HG03095 (cell line): ENCODE data around the gene OR4D2.
"Not testable (repeated sequence)": the region's sequence is repeated elsewhere in the genome, so short reads cannot be mapped to it uniquely, and the experiment has no call there.

Experiments
- ATAC-seq: cut with Tn5 transposase; IDR thresholded peaks from one replicate; pipeline ENCODE4 v1.9.1; 2021; ENCODE audit warnings: moderate library complexity; ENCODE audit not compliant: unreplicated experiment

Gene OR4D2

GRCh38 chr17:58166682-58167081 is at the start of gene OR4D2:
Gene OR4D2, plus strand, starts transcription at chr17:58166982. Its CDS starts 2,674 bp downstream, at chr17:58169656.
- no peak for ATAC-seq

DNA sequence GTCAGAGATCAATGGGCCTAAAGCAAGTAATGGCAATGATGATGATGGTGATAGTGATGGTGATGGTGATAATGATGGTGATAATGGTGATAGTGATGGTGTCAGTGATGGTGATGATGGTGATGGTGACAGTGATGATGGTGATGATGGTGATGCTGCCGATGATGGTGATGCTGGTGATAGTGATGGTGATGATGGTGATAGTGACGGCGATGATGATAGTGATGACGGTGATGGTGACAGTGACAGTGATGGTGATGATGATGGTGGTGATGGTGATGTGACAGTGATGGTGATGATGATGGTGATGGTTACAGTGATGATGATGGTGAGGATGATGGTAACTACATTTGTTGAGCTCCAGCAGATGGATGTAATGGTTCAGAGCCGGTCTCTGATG is 49.4 kb upstream of the OR4D2 start:
- ATAC-seq = no peak

- ATAC-seq = no peak
Observed at GRCh38 chr17:58119491-58119890, 47.3 kb upstream of the OR4D2 start.

- ATAC-seq = no peak
Observed at GRCh38 chr17:58120195-58120822, 46.5 kb upstream of the OR4D2 start.

DNA sequence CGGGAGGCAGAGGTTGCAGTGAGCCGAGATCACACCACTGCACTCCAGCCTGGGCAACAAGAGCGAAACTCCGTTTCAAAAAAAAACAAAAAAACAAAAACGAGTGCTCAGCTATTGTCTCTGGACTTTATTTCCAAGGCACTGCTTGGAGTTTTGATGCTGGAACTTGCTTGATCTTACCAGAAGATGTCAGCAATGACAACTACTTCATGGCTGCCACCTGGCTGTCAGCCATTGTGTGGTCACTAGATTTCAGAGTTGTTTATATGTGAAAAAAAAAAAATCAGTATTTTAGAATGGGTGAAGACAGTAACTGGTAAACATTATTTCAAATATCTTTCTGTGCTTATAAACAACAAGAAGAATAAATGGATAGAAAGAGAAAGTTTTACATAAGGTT is 44.9 kb upstream of the OR4D2 start:
- no peak for ATAC-seq

DNA sequence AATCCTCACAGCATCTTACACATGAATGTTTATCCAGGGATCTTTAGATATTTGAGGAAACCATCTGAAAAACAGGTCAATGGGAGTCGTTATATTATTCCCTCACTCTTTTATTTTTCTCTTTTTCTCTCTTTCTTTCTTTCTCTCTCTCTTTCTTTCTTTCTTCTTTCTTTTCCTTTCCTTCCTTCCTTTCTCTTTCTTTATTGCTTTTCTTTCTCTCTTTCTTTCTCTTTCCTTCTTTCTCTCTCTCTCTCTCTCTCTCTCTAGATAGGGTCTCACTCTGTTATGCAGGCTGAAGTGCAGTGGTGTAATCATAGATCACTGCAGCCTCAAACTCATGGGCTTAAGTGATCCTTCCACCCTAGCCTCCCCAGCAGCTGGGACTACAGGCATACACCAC is 38.9 kb upstream of the OR4D2 start:
- ATAC-seq = no peak

DNA sequence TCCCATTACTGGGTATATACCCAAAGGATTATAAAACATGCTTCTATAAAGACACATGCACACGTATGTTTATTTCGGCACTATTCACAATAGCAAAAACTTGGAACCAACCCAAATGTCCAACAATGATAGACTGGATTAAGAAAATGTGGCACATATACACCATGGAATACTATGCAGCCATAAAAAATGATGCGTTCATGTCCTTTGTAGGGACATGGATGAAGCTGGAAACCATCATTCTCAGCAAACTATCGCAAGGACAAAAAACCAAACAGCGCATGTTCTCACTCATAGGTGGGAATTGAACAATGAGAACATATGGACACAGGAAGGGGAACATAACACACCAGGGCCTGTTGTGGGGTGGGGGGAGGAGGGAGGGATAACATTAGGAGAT is 34.1 kb upstream of the OR4D2 start:
- not testable (repeated sequence) for ATAC-seq

DNA sequence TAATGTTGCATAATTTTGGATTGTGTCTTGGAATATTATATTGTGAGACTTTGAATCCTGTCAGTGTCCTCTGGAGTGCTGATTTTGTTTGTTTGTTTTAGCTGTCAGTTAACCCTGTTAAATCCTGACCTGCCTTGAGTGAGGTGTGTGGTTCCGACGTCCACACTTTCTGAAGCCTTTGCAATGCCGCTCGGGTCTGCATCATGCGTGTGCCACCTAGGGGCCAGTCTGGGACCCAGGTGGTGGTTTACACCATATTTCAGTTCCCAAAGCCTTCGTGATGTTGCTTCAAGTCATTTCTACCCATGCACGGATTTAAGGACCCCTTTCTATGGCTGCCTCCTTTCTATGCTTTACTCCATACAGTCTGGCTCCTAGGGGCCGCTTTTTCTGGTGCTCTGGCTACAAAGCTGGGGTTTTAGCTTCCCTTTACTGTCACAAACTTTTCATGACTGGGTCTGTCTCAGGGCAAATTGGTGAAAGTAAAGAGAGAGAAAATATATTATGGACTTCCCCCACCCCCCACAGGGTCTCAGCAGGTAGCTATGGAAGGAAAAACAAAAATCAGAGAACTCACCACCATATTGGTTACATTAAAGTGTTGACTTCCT is 30.0 kb upstream of the OR4D2 start:
- ATAC-seq = no peak

GRCh38 chr17:58141505-58141904 is 25.3 kb upstream of the OR4D2 start:
- no peak for ATAC-seq

DNA sequence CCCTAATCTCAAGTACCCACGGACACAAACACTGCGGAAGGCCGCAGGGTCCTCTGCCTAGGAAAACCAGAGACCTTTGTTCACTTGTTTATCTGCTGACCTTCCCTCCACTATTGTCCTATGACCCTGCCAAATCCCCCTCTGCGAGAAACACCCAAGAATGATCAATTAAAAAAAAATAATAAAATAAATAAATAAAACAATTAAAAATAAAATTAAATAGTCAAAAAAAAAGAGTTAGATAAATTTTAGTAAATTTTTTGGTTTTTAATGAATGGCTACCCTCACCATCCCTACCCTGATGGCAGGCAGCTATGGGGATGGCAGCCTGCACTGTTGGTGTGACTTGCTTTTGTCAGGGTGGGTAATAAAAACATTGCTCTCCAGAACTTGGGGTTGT is 23.4 kb upstream of the OR4D2 start:
- ATAC-seq = not testable (repeated sequence)

GRCh38 chr17:58144801-58145200 is 22.0 kb upstream of the OR4D2 start:
- ATAC-seq = no peak

GRCh38 chr17:58147930-58148434 is 18.8 kb upstream of the OR4D2 start, which contains the start of gene OR4D1:
Gene OR4D1, plus strand, starts transcription at chr17:58148384. Its CDS starts 6,770 bp downstream, at chr17:58155154.
- no peak for ATAC-seq

DNA sequence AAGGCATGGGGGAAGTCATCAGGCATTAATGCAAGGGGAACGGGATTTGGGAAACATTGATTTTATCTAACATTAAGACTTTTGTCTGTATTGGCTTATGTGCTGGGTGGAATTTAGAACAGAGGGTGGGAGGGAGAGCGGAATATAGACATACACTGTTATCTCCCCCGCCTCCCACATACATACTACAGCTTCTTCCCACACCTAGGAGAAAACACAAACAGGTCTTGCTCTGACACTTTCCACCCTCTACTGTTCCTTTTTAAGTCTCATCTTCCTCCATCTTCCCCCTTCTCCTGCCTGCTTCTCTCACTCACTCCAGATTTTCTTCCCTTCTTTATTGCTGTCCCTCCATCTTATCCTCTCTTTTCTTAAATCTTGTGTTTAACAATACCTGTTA is 18.2 kb upstream of the OR4D2 start:
- ATAC-seq = no peak

DNA sequence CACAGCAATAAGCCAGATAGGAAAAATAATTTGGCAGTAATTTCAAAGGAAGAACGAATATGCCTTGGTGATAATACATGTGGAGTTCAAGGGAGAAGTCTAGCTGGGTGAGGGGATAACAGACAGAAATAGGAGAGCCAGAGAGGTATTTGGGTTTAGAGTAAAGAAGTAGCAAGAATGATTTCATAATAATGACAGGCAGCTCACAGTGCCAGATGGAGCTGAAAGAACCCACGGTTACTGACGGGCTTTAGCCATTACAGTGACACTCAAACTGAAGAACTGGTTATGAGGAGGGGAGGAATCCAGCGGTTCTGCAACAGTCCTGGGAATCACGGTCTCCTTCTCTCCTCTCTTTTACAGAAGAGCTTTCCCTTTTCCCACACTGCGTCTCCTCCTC is 16.4 kb upstream of the OR4D2 start:
- no peak for ATAC-seq

GRCh38 chr17:58153046-58153445 is 13.7 kb upstream of the OR4D2 start:
- no peak for ATAC-seq

DNA sequence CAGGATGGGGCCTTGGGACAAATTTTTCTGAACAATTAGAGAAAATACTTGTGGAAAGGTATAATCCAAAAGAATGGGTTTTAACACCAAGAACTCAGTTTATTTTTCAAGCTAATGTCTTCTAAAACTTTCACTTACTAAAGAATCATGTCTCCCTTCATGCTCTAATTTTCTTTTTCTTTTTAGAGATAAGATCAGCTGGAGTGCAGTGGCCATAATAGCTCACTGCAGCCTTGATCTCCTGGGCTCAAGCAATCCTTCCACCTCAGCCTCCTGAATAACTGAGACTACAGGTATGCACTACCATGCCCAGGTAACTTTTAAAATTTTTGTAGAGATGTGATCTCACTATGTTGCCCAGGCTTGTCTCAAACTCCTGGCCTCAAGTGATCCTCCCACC is 13.1 kb upstream of the OR4D2 start:
- ATAC-seq = no peak

- no peak for ATAC-seq
Observed at GRCh38 chr17:58156839-58157803, 9.7 kb upstream of the OR4D2 start.

GRCh38 chr17:58158181-58158580 is 8.6 kb upstream of the OR4D2 start:
- no peak for ATAC-seq

GRCh38 chr17:58161566-58161965 is 5.2 kb upstream of the OR4D2 start:
- no peak for ATAC-seq

DNA sequence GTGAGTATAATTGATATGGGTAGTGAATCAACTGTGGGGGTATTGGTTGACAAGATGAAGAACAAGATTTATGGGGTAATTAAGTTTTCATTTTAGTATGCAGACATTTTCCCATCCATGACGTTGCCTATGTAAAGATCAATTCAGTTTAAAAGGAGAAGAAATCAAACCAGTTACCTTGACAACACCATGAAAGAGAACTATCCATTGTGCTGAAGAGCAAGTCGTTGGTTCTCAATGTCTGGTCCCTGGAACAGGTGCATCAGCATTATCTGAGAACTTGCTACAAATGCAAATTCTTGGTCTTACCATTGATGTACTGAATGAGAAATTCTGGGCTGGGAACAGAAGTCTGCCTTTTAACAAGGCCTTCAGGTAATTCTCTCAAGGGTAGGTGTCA is 801 bp upstream of the OR4D2 start:
- no peak for ATAC-seq

GRCh38 chr17:58170622-58171021 is 3.8 kb downstream of the OR4D2 start:
- ATAC-seq = no peak
